Stimulated activated CD8-positive, alpha-beta memory T cell treated with anti-CD3 and anti-CD28 coated beads, Interleukin-12 subunit alpha, Interleukin-12 subunit beta, amount 100 ng/mL, for 1 hour (primary cell): Measurements from ENCODE around the gene P2RX5.

Experiments
- DNase-seq: peaks from one replicate; pipeline ENCODE4 v3.0.0-alpha.2; 2020; ENCODE audit warnings: low read depth

P2RX5 gene

DNA sequence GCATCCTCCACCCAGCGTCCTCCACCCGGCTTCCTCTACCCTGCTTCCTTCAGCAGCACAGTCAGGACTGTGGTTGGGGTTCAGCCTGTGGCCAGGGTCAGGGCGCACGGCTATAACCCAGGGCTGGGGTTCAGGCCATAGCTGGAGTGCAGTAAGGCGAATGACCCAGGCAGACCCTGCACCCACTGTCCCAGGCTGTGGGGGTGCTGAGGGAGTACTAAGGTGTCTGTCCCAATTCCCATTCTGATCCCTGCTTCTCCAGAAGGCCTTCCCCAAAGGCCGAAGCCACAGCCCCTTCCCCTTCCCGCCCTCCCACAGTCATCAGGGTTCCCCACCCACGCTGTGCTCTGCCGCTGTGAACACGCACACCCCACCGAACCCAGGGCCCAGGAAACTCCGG is 14.9 kb downstream of the P2RX5 start:
- DNase-seq, result no peak

DNA sequence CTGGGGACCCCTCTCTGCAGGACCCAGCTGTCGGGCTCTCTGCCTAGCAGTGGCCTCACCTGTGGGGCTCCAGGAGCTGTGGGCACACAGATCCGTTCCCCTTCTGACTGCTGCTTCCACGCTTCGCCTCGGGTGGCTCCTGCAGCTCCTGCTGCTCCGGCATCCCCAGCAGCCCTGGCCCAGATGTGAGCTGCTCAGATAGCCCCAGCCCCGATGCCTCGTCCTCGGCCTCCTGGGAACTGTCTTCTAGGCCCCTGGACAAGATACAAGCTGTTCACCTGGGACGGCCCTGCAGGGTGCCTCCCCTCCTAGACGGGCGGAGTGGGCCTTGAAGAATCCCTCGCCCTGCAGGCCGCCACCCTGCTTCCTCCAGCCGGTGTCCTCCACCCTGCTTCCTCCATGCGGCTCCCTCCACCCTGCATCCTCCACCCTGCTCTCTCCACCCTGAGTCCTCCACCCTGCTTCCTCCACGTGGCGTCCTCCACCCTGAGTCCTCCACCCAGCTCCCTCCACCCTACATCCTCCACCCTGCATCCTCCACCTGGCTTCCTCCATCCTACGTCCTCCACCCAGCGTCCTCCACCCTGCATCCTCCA is 16.3 kb downstream of the P2RX5 start:
- DNase-seq, result no peak

- no peak for DNase-seq
Observed at GRCh38 chr17:3678821-3679530, 17.0 kb downstream of the P2RX5 start.

DNA sequence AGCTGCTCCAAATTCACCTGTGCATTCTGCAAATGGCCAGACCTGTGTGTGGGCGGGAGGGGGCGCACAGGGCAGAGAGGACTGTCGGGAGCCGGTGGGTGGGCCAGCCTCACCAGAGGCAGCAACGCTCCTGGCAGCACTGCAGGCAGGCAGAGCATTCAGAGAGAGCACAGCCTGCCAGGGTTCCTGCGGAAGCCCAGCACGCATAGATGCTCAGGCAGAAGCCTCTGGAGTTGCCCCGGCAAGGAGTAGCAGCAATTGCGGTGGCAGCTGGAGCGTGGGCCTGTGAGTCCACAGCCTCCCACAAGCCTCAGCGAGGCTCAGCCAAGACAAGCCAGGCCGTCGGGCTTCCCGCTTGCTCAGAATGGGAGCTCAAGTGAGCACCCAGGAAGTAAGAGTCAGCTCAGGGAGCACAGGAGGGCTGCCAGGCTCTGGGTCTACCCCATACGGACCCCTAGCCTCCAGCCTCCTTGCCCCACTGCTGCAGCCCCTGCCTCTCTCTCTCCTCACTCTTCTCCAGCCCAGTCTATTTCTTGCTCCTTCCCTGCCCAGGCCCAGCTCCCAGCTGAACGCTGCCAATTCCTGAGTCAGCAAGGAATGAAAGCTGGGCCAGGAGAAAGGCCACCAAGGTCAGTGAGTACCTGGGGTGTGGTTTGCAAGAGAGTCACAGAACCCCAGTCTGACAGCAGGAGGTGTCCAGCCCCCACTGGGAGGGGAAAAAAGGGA is 17.7 kb downstream of the P2RX5 start:
- no peak for DNase-seq

DNA sequence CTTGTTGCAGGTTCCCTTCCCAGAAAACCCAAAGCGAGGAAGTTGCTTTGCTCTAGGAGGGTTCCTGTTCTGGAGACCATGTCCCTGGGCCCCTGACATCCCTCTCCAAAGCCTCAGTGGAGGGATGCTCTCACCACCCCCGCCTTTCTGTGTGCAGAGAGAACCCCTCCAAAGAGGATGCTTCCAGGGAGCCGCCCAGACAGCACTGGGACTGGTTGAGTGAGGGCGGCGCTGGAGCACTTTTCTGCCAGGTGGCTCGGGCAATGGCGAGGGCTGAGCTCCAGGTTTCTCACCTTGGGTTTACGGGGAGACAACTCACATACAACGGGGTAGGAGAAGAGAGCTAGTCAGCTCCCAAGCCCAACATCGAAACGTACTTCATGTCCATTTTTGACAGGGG is 20.1 kb downstream of the P2RX5 start:
- DNase-seq, result no peak

DNA sequence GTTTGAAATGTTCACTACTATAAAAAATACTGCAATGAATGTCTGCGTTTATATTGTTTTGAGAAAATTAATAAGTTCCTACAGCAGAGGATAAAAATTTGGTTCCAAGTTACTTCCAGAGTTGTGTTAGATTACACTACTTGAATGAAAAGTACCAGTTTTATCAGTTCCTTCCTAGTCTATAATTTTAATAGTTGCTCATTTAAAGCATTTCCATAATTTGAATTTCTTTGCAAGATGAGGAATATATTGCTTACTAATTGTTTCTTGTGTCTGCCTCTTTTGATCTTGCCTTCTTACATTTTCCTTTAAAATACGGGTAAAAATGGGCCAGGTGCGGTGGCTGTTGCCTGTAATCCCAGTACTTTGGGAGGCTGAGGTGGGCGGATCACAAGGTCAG is 23.4 kb downstream of the P2RX5 start:
- no peak for DNase-seq

DNA sequence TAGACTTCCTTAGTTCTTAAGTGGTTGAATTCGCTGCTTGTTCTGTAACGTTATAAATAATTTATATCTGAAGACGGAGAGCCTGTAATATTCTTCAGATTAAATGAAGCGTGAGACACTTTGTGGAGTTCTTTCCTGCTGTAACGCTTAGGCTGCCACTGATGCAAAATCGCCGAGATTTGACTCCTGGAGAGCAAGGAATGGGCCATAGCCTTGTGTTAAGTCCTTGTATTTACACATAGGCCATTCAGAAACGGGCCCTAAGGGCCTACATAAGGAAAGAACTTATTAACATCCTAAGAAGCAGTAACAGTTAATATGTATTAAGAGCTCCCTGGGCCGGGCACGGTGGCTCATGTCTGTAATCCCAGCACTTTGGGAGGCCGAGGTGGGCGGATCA is 26.4 kb downstream of the P2RX5 start:
- no peak for DNase-seq

GRCh38 chr17:3669085-3669347 is 26.9 kb downstream of the P2RX5 start:
- no peak for DNase-seq

GRCh38 chr17:3668279-3669084 is 27.5 kb downstream of the P2RX5 start, which contains the start of the genes EMC6 and TAX1BP3:
Gene EMC6, plus strand, starts transcription at chr17:3668812. Its CDS starts 335 bp downstream, at chr17:3669147.
Gene TAX1BP3, minus strand, starts transcription at chr17:3668578. Its CDS starts 52 bp downstream, at chr17:3668526.
- DNase-seq, result peak; percentile 99

- DNase-seq, result no peak
Observed at GRCh38 chr17:3667366-3668278, 28.3 kb downstream of the P2RX5 start.

DNA sequence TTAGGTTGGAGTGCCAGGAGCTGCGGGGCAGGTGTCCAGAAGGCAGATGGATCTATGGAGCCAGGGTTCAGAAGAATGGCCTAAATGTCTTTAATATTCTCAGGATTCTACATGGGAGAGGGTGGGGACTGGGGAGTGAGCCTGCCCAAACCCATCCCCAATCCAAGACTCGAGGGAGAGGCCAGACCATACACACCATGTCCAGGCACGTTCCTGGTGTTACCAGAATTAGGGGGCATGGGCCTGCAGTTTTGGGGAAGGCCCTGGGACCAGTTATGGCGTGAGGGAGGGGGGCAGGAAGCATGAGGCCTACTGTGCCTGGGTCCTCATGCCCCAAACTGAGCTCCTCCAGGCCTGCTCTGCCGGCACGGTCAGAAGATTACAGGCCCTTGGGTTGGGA is 29.4 kb downstream of the P2RX5 start:
- no peak for DNase-seq

DNA sequence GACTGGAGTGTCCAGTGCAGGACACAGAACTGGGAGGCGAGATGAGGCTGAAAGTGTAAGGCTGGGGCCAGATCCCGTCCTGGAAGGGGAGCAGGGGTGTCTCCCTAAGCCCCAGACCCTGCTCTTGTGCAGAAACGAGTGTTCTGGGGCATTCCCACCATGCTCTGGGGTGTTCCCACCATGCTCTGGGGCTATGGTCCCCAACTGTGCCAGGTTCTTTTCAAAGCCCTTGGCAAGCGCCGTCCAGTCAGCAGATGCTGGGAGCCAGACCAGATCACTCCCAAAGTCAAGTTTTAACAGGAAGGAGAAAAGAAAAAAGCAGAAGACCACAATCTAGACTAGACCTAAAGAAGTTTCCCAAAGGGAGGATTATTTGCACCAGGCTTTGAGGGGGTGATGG is 30.1 kb downstream of the P2RX5 start:
- no peak for DNase-seq

DNA sequence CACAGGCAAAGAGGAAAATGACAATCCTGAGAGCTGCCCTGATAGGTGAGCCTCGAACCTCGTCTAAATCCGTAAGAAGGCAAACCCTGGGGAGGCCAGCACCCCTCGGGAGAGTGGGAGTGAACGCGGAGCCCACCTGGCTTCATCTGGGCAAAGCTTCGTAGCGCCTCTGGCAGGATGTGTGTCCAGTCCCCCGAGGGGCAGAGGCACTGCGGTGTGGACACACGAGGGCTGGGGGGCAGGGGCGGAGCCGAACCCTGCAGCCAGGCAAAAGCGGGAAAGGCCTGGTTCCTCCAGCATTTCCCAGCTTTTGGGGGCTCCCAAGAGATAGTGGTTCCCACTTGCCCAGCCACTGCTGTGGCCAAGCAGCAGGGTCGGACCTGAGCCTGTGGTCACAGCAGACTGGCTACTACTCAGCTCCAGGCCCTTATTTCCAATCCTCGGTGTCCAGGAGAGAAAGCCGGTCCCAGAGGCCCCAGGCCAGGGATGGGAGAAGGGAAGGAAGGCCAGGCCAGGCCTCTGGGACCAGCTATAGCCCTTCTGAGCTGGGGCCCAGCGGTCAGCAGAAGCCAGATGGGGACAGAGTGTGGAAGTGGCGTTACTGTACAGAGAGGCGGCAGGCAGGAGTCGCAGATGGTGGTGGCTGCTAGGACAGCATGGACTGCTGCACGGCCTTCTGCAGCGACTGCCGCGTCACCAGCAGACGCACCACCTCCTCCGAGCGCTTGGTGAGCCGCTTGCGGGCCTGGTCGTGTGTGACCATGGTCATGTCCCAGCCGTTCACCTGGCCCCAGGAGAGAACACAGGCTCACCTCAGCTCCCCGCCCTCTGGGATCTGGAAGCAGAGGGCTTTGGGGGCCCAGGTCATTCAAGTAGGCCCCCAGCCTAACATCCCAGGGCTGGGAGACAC is 32.6 kb downstream of the P2RX5 start:
- no peak for DNase-seq

DNA sequence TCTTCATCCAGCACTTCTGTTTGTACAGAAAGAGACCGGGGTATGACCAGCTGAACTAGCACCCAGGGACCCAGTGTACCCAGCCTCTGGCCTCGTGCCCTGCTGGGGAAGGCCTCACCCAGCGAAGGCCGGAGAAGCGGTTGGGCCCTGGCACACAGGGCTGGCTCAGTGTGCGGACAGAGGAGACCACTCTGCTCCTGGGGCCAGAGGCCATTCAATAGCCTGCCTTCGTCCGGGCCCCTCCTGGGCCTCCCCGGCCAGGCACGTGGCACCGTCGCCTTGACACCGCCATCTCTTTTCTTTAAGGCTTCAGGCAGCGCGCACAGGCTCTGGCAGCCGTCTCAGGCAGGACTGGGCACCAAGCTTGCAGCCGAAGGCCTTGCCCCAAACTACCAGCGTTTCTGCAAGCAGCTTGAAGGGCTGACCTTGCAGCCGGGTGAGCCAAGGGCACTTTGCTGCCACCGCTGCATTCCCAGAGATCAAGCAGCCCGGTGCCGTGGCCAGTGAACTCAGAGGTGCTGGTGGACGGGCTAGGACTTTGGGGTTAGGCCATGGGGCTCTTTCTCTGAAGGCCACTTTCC is 35.6 kb downstream of the P2RX5 start:
- DNase-seq, result no peak

GRCh38 chr17:3659541-3660111 is 36.3 kb downstream of the P2RX5 start:
- DNase-seq, result no peak

GRCh38 chr17:3658784-3659449 is 37.0 kb downstream of the P2RX5 start:
- no peak for DNase-seq

GRCh38 chr17:3657874-3658783 is 37.8 kb downstream of the P2RX5 start:
- DNase-seq, result no peak

DNA sequence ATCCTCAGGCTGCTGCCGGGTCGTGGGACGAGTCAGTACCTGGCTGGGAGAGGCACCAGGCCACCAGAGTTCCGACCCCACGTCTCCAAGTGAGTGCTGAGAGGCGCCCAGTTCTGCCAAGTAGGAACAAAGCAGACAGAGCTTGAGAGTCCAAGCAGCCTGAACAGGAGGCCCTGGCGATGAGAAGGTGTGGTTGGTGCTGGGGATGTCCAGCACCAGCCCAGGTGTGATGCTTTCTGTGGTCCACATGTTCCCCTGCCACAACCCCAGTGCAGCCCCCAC is 38.4 kb downstream of the P2RX5 start:
- DNase-seq, result no peak
